ENCODE measurements around the gene PLD6.

DNA sequence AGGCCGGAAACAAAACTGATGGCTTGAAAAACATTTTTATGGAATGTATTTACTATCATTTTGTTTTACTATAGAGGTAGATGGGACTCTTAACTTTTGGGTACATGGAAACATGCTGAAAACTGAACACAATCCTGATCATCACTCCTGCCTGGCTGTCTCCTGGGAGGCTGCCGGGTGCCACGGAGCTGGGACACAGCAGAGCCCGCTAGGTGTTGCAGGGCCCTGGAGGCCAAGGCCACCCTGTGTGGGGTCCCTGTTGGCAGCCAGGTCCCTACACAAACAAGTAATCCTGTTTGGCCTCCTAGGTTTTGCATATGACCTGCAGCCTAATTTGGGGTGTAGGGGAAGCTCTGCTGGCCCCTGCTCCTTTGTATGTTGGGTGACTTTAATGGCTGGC, 17.5 kb downstream of the PLD6 start:
- TF ChIP-seq CTCF (IDR thresholded peaks at IDR 0.05) (no peak), POLR2A (IDR thresholded peaks at IDR 0.05) (no peak)

Data from tibial nerve (tissue), 3 donors.